NB4 (cell line): ENCODE results near the gene MYLK.

ENCODE experiments used
- DNase-seq: peaks from one replicate; pipeline ENCODE4 v3.0.0; 2010; ENCODE audit warnings: low read depth
- H3K4me3 ChIP-seq: one replicate; pipeline ENCODE4 v1.5.1; 2011; ENCODE audit warnings: mild to moderate bottlenecking, low read depth, low read length, moderate library complexity
- CTCF ChIP-seq: IDR thresholded peaks from one replicate; pipeline ENCODE4 v1.5.1; 2012; ENCODE audit warnings: low read depth, low read length
- MAX ChIP-seq: IDR thresholded peaks from 2 replicates; pipeline ENCODE4 v1.6.1; 2011; ENCODE audit warnings: low read depth, low read length
- MYC ChIP-seq: IDR thresholded peaks from 2 replicates; pipeline ENCODE4 v1.6.1; 2011; ENCODE audit warnings: low read depth, low read length
- POLR2A ChIP-seq: IDR thresholded peaks from 2 replicates; pipeline ENCODE4 v1.6.1; 2011; ENCODE audit warnings: mild to moderate bottlenecking; ENCODE audit not compliant: insufficient read length; ENCODE audit errors: extremely low read depth

Gene MYLK

GRCh38 chr3:123783050-123783689, 101.0 kb downstream of the MYLK start:
- TF ChIP-seq POLR2A (no peak), MAX (no peak), MYC (no peak), CTCF (no peak)
- no peak overlapping the region for H3K4me3 ChIP-seq
- no peak for DNase-seq

GRCh38 chr3:123782488-123782887, 101.6 kb downstream of the MYLK start:
- H3K4me3 ChIP-seq = no peak overlapping the region
- no peak for TF ChIP-seq CTCF
- TF ChIP-seq MYC = no peak
- TF ChIP-seq POLR2A = no peak
- no peak for TF ChIP-seq MAX
- no peak for DNase-seq

- TF ChIP-seq POLR2A (no peak), CTCF (no peak), MAX (no peak), MYC (no peak)
- DNase-seq = no peak
- H3K4me3 ChIP-seq = no peak overlapping the region
Observed at GRCh38 chr3:123781571-123782275, 102.4 kb downstream of the MYLK start.

- TF ChIP-seq CTCF (no peak), MYC (no peak), MAX (no peak), POLR2A (no peak)
- no peak for DNase-seq
- H3K4me3 ChIP-seq = no peak overlapping the region
Observed at GRCh38 chr3:123781138-123781537, 103.0 kb downstream of the MYLK start.

- no peak for DNase-seq
- no peak overlapping the region for H3K4me3 ChIP-seq
- TF ChIP-seq MYC (no peak), MAX (no peak), CTCF (no peak), POLR2A (no peak)
Observed at GRCh38 chr3:123780656-123781055, 103.5 kb downstream of the MYLK start.
